Cardiac septum (tissue), 1 donor: ENCODE data around the gene FGD3. TPM values are rescaled to one million over a fixed set of nuclear protein-coding genes. Genes with fewer than 3 reads are reported as not detected.
"Not testable (repeated sequence)": the region's sequence is repeated elsewhere in the genome, so short reads cannot be mapped to it uniquely, and the experiment has no call there.

Source experiments
- DNase-seq: peaks from one replicate; pipeline ENCODE4 v3.0.0-alpha.2; 2020; ENCODE audit warnings: low spot score
- intact Hi-C: fragments of 100-400 bp; cut with DNase I; formaldehyde crosslinking; loops from one replicate; pipeline ENCODE4 v1.14.0; 2022
- total RNA-seq: library from RNA; stranded (reverse); fragmentation: NEBNext Ultra II Directional; extraction: Animal tissue kit (Norgen Biotek cat#: 25700); gene quantifications from one replicate; pipeline ENCODE4 v1.2.1, GENCODE V29; 2021
- donor health status: DM: no; HTN: no; CAD: no.

FGD3 gene
- total RNA-seq, 1 donor from 2014 or later = 2.6 TPM

DNA sequence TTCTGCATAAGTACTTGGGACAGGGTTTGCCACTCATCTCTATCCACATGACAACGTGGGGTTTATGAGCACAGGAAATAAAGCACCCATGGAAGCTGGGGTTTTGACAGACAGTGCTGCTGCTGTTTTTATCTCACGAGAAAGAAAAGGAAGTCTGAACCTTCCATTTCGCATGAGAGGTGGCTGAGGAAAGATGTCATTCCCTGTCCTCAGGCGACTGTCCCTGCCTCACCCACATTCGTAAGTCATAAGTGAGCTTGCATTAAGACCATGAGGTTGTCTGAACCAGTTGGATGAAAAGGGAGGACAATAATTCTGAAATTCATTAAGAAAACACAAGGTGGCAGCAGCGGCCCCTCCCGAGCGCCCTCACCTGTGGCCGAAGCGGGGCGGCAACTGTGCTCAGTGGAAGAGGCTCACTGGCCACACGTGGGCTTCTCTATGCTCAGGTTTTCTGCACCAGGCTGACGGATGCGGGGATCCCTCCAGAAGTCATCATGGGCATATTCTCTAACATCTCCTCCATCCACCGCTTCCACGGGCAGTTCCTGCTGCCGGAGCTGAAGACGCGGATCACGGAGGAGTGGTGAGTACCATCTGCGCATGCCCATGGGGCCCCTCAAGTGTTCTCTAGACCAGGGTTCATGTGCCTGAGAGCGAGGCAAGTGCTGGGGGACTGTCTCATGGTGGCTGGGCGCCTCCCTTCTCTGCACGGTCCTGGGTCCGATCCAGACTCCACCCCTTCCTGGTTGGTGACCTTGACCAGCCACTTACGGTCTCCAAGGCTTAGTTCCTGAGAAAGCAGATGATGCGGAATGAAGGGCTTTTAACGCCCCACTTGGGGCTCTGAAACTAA is 56.5 kb downstream of the FGD3 start:
- intact Hi-C loops = no loop called here
- no peak for DNase-seq

DNA sequence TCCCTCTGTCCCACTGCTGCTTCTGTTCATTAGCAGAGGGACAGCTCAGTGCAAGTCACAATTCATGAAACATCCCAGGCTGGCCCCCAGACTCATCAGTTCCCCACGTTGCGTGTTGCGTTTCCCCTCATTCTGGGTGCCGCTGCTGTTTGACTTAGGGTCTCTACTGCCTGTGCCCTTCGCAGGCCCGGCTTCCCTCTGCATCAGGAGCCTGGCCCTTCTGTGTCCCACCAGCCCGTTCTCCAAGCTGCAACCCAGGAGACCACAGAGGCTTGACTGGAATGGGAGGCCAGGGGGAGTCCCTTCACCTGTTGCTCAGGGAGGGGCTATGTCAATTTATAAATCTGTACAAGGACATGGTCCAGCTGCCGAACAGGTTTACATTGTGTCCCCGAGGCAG is 57.2 kb downstream of the FGD3 start:
- intact Hi-C loops = no loop called here
- DNase-seq = no peak

DNA sequence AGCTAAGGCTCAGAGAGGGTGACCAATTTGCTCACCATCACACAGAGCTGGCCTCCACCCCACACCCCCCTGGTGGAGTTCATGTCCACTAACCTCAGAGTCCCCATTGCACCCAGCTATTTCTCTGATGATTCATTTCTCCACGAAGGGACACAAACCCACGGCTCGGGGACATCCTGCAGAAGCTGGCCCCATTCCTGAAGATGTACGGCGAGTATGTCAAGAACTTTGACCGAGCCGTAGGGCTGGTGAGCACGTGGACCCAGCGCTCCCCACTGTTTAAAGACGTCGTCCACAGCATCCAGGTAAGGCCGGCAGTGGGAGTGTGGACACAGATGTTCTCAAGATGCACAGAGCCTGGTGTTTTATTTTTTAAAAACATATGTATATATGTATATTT is 58.6 kb downstream of the FGD3 start:
- intact Hi-C loops = no loop called here
- no peak for DNase-seq

DNA sequence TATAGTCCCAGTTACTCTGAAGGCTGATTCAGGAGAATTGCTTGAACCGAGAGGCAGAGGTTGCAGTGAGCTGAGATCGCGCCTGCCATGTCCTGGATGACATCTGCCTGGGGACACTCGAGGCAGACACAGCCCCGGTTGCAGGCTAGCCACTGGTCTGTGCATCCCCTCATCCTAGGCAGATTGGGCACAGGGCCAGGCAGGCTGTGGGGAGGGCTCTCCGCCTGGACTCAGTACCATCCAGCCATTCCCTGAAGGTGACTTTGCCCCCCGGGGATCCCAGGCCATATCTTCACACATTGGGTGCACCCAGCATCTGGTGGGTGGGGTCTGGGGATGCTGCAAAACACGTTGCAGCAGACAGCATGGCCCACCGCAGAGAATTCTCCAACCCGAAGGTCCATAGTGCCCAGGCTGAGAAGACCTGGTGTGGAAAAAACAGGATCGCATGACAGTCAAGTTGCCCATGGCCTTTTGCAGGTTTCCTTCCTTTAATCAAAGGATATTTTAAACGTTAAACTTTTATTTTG is 60.3 kb downstream of the FGD3 start:
- peak; percentile 70 for DNase-seq
- intact Hi-C loops = no loop called here

DNA sequence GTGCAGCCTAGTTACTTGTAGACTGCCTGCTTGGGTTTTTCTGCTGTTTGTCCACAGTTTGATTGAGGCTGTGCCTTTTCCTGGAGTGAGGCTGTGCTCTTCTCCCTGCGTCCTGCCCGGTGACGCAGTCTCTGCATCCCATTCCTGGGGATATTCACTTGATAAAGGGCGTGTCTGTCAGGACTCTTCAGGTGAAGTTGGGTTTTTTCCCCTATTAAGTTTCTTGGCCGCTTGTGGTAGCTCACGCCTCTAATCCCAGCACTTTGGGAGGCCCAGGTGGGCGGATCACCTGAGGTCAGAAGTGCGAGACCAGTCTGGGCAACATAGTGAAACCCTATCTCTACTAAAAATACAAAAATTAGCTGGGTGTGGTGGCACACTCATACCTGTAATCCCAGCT is 61.1 kb downstream of the FGD3 start:
- DNase-seq = peak; percentile 9
- intact Hi-C loops = no loop called here

DNA sequence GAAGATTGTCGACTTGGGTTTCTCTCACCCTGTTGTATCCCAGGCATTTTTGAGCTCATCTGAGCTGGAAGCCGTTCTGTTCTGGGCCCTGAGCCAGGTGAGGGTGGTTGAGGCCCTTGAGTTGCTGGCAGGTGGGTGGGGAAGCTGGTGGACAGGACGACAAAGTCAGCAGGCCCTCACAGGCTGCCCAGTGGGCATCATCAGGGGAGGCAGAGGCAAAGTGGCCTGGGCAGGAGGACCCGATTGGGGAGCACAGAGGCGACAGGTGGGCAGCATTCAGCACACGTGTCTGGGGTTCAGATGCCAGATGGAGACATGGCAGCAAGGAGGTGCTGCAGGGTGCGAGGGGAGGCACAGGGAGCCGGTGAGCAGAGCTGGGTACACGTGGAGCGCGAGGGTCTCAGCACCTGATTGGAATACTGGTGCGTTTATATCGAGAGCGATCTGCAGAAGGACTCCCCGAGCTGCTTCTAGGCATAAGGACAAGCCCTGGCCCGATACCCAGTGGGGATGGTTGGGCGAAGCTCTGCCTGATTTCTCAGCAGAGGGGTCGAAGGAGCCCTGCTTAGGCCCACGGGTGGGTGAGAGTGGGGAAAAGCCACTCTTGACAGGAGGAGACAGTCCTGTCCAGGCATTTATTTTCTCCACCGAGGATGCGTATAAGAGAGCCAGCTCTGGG is 62.2 kb downstream of the FGD3 start:
- peak; percentile 64 for DNase-seq
- intact Hi-C loops = no loop called here

DNA sequence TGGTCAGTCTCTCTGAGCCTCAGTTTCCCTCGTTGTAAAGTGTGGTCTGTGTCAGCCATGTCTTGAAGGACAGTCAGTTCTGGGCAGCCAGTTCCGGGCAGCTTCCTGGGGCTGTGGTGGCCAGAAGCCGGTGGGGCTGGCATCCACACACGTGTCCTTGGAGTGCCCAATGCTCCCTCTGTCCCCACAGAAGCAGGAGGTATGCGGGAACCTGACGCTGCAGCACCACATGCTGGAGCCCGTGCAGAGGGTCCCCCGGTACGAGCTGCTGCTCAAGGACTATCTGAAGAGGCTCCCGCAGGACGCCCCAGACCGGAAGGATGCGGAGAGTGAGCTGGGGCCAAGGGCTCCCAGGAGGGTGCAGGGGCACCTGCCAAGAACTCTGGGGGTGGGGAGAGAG is 62.7 kb downstream of the FGD3 start:
- DNase-seq = peak; percentile 47
- intact Hi-C loops = no loop called here

DNA sequence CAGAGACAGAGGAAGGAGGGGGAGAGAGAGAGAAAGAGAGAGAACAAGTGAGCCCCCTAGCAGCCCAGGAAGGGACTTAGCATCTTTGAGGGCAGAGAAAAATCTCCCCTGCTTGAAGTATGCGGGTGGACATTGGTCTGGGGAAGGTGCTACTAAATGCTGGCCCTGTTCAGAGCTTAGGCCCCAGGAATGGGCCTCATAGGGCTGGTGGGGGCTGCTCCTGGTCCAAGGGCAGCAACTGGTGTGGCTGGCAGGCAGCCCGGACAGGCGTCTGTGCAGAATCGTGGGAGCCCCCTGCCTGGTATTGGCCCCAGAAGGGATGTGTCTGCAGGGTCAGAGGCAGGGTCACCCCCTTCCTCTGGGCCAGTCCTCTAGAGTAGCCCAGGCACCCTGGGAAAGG is 63.4 kb downstream of the FGD3 start:
- peak; percentile 60 for DNase-seq
- intact Hi-C loops = no loop called here

DNA sequence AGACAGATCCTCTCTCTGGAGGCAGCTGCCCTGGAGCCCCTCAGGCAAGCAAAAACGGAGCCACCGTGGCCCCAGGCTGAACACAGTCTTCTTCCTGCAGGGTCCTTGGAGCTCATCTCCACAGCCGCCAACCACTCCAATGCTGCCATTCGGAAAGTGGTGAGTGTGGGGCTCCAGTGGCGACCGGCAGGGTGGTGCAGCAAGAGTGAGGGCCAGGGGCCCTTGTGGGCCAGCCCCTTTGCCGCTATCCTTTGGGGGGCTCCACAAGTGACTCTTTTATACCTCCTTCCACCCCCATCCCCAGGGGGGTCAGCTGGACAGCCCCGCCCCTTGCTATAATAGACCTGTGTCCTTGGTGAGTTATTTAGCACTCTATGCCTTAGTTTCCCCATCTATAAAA is 63.8 kb downstream of the FGD3 start:
- peak; percentile 20 for DNase-seq
- intact Hi-C loops = no loop called here

DNA sequence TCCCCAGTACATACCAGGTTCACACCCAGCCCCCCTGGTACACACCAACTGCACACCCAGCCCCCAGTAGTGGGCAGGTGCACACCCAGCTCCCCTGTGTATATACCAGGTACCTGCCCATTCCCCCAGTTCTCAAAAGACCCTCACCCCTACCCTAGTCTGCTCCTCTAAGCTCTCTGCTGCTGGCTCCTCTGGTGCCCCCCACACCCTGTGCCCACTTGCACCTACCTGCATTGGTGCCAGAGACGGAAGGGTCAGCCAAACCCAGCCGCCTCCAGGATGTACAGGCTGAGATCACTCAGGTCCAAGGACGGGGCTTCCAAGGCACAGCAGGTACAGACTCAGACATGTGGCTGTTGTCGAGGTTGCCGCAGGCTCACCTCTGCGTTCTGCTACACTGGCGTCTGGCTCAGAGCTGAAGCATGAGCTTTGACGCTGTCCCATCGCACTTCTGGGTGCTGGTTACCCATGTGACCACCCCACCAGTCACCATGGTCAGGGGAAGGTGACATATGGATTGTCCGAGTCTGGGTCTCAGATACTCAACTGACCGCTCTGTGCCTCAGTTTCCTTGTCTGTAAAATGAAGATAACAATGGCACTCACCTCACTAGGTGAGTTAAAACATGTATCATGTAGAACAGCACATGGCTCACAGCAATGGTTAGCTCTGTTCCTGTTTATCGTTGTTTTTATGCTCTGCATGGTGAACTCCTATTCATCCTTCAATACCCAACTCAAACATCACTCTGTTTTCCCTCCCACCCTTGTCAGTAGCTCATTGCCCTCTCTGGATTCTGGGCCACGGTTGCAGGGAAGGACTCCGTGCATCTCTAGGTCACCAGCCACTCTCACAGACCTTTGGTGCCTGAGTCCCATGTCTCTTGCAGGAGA is 65.9 kb downstream of the FGD3 start:
- intact Hi-C loops = no loop called here
- peak; percentile 58 for DNase-seq

DNA sequence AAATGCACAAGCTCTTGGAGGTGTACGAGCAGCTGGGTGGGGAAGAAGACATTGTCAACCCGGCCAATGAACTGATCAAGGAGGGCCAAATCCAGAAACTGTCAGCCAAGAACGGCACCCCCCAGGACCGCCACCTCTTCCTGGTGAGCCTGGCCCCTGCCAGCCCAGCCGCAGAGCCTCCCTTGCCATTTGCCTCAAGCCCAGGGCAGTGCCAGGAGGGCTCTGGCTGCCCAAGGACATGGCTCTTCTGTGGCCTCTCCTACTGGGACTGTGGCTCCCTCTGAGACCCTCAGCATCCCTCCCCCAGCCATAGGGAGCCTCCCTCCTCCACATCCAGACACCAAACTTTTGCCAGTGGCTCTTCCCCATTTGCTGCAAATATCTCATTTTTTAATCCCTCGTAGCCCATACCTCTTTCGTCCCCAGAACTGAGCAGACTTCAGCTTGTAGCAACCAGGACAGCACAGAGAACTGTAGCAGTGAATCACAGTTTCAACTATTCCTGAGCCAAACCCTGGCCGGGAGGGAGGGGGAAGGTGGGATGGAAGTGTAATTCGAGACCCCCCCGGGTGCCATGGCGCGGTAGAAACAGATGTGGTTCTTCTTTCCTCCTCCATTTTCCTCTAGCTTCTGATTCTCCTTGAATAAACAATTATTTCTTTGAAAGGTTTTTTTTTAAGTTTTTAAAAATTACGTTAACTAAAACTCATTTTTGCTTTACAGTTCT is 66.7 kb downstream of the FGD3 start:
- intact Hi-C loops = no loop called here

DNA sequence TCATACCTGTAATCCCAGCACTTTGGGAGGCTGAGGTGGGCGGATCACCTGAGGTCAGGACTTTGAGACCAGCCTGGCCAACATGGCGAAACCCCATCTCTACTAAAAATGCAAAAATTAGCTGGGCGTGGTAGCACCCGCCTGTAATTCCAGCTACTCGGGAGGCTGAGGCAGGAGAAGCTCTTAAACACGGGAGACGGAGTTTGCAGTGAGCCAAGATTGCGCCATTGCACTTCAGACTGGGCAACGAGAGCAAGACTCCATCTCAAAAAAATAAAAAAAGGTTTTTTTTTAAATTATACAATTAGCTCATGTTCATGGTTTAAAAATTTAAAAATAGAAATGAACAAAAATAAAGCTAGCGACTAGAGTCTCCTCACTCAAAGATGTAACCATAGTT is 67.9 kb downstream of the FGD3 start:
- intact Hi-C loops = not testable (repeated sequence)
- DNase-seq = peak; percentile 22

More for the DNA sequence above, 66.7 kb downstream of the FGD3 start:
- peak; percentile 12 for DNase-seq

DNA sequence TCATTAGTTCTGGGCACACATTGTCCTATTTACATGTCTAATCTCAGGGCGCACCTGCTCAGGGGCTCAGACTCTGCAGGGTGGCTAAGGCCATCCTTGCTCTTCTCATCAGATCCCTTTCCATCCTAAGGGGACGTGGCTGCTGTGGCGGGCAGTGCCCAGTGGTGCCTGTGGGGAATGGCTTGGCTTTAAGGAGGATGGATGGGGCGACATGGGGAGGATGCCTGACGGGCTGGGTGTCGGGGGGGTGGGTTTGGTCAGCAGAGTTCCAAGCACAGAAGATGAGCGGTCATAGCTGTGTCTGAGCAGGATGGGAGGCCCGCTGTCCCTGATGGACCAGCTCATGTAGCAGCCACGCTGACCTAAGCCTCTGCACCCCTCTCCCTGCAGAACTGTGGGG is 70.3 kb downstream of the FGD3 start:
- peak; percentile 54 for DNase-seq
- intact Hi-C loops = no loop called here

DNA sequence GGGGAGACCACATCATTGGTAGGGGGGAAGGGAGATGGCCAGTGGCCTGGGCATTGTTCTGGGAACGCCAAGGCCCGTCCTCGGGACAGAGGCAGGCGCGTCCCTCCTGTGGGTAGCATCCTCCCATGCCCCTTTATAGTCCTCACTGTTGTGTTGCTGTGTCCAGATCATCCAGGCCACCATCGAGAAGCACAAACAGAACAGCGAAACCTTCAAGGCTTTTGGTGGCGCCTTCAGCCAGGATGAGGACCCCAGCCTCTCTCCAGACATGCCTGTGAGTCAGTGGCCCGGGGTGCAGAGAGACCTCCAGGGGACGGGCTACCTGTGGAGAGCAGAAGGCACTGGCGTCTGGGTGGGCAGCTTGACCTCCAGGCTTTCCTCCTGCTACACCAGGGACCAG is 72.8 kb downstream of the FGD3 start:
- peak; percentile 41 for DNase-seq
- intact Hi-C loops = no loop called here

DNA sequence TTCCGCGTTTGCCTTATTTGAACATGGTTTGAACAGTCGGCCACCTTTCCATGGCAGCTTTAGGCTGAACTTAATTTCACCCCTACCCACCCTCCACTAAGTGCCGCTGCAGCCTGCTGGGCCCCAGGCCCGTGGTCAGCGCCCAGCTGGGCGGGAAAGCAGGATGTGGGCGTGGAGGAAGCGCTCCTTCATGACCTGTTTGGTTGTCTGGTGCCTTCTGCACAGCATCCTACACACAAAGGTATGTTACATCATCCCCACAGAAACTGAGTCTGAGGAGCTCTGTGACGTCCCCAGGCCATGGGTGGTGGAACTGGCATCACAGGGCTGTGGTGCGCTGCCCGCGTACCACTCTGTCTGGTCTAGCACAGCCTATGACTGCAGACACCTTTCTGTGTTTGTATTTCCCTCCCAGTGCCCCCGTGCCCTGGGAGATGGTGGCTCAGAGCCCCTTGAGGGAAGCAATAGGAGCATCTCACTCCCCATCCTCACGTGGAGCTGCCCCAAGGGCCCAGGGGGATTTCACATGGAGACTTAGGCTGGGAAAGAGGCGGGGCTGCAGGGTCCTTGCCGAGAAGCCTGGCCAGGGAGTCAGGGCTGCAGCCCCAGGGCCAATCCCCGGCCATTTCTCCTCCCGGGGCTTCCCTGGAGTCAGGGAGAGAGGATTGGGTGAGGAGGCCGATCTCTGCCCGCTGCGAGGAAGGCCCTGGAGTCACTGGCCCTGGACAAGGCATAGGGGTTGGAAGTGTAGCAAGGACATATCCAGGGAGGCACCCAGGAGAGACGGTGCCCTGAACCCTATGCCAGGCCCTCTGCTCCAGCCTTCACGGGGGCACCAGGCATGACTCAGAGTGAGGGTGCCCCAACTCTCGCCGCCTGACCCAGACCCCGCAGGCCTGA is 73.7 kb downstream of the FGD3 start:
- peak; percentile 47 for DNase-seq
- intact Hi-C loops = no loop called here

DNA sequence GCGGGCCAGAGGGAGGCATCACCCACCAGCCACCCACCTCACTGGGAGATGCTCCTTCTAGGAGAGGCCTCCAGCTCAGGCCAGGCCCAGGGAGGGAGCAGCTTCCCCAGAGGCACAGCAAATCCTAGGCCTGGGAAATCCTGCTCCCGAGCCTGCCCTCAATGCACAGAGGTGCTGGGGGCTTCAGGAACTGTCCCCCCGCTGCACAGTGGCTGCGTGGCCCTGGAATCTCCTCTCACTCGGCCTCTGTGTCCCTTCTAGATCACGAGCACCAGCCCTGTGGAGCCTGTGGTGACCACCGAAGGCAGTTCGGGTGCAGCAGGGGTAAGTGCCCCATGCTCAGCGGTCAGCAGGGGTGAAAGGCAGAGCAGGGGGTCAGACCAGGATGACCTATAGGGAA is 74.7 kb downstream of the FGD3 start:
- DNase-seq = no peak
- intact Hi-C loops = no loop called here

DNA sequence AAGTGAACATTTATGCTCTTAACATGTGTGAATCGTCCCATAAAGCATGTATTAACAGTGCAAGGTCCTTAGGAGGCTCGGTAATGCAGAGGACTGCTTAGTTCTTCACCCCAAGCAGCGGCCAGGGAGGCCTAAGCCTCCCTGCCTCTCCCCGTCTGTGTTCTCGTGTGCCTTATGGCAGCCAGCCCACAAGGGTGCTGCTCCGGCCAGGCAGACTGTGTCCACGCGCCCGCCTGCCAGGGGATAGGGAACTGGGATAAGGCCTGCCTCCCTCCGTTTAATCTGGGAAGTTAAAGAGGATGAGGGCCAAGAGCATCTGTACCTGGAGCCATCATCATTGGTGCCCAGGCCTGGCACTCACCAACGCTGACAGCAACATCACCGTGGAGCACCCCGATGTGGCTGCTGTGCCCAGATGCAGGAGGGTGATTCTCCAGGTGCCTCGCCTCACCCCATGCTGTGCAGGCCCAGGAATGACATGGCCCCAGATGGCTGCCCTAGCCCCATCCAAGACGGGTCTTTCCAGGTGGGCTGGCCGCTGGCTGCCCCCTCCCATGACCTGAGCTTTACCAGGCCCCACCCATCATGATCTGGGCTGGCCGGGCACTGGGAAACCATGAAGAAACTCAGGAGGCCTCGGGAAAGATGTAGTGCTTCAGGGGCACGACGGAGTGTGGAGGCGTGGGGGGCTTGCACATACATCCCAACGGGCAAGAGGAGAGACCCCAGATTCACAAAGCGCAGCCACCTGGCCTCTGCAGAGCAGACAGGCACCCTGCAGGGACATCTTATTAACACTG is 75.6 kb downstream of the FGD3 start:
- intact Hi-C loops = no loop called here
- no peak for DNase-seq

DNA sequence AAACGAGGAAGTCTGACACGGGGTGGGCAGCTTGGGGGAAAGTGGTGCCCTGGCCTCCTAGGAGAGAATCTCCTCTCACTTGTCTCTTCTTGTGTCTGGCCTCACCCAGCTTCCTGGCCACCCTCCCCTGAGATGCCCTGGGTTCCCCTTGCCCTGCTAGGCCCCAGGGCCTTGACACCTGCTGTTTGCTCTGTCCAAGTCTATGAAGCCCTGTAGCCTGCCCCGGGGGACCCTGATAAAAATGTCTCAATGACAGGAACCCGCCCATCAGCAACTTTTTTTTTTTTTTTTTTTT is 76.1 kb downstream of the FGD3 start:
- DNase-seq = no peak
- intact Hi-C loops = no loop called here
